Glutamatergic neuron (in vitro differentiated cells): ENCODE measurements around the gene HLX. TPM values are rescaled to one million over a fixed set of nuclear protein-coding genes. Genes with fewer than 3 reads are reported as not detected.

ENCODE experiments used
- DNase-seq: peaks from one replicate; pipeline ENCODE4 v3.0.0; 2022
- H3K27ac Mint-ChIP-seq: one replicate; pipeline ENCODE4 v1.8.0; 2020; ENCODE audit warnings: mild to moderate bottlenecking, mixed read lengths, inconsistent platforms; ENCODE audit not compliant: unreplicated experiment
- H3K27me3 Mint-ChIP-seq: one replicate; pipeline ENCODE4 v1.8.0; 2020; ENCODE audit warnings: mild to moderate bottlenecking, moderate library complexity, mixed read lengths, inconsistent platforms; ENCODE audit not compliant: unreplicated experiment
- H3K36me3 Mint-ChIP-seq: one replicate; pipeline ENCODE4 v1.8.0; 2020; ENCODE audit warnings: mild to moderate bottlenecking, mixed read lengths, inconsistent platforms; ENCODE audit not compliant: unreplicated experiment
- H3K4me1 Mint-ChIP-seq: one replicate; pipeline ENCODE4 v1.8.0; 2020; ENCODE audit warnings: mild to moderate bottlenecking, low read depth, mixed read lengths, inconsistent platforms; ENCODE audit not compliant: unreplicated experiment
- H3K4me3 Mint-ChIP-seq: one replicate; pipeline ENCODE4 v1.8.0; 2020; ENCODE audit warnings: mild to moderate bottlenecking, mixed read lengths, inconsistent platforms; ENCODE audit not compliant: unreplicated experiment
- H3K9me3 Mint-ChIP-seq: one replicate; pipeline ENCODE4 v1.8.0; 2020; ENCODE audit warnings: mild to moderate bottlenecking, moderate library complexity, mixed read lengths, inconsistent platforms; ENCODE audit not compliant: unreplicated experiment
- total RNA-seq: library from RNA; stranded (reverse); fragmentation: NEBNext Ultra II Directional; extraction: Animal tissue kit (Norgen Biotek cat#: 25700); gene quantifications from one replicate; pipeline ENCODE4 v1.2.1, GENCODE V29; 2021; ENCODE audit not compliant: unreplicated experiment
- TF ChIP-seq, protein P1 (sequence below): fragments of 200-600 bp; sonication (generic); IDR thresholded peaks from one replicate; pipeline ENCODE4 v1.5.0; 2021; ENCODE audit not compliant: partially characterized antibody, unreplicated experiment

The HLX gene
- total RNA-seq, 1 donor from 2014 or later: 0.56 TPM

DNA sequence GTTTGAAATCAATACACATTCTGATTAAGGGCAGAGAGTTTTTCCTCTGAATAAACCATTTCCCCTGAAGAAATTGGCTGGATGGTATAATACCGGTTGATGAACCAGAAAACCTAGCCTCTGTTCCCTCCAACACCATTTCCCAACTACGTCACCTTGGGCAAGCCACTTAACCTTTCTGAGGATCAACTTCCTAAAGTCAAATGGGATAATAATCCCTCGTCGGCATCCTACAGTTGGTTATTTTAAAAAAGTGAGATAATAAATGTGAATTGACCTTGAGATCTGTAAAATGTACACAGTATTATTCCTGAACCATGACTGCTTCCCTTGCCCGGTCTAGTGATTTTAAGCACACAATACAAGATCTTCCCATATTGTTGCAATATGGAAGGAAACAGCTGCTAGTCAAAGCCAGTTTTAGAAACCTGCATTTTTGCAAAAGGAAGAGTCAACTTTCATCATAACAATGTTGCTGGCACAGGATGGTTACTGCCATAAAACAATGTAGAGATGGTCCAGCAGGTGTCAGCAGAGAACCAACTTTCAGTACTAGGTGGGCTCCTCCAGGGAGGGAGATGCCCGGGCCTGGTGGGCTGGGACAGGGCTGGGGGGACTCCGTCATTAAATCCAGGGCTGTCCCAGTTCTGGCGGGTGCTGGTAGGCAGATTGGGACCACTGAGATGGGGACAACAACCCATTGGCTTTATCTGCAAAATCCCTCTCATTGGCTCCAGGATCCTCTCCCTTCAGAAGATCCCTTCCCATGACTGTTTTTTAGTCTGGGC lies 5.2 kb upstream of the HLX start:
- Mint-ChIP-seq H3K9me3 (no peaks in the 10 kb centered on the region), H3K4me1 (peaks cover 15% of the 10 kb centered on the region), H3K36me3 (no peaks in the 10 kb centered on the region), H3K27ac (no peak overlapping the region), H3K4me3 (no peak overlapping the region), H3K27me3 (peaks cover 15% of the 10 kb centered on the region)
- TF ChIP-seq, protein P1, sequence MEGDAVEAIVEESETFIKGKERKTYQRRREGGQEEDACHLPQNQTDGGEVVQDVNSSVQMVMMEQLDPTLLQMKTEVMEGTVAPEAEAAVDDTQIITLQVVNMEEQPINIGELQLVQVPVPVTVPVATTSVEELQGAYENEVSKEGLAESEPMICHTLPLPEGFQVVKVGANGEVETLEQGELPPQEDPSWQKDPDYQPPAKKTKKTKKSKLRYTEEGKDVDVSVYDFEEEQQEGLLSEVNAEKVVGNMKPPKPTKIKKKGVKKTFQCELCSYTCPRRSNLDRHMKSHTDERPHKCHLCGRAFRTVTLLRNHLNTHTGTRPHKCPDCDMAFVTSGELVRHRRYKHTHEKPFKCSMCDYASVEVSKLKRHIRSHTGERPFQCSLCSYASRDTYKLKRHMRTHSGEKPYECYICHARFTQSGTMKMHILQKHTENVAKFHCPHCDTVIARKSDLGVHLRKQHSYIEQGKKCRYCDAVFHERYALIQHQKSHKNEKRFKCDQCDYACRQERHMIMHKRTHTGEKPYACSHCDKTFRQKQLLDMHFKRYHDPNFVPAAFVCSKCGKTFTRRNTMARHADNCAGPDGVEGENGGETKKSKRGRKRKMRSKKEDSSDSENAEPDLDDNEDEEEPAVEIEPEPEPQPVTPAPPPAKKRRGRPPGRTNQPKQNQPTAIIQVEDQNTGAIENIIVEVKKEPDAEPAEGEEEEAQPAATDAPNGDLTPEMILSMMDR: peak; percentile 78
- peak; percentile 67 for DNase-seq

DNA sequence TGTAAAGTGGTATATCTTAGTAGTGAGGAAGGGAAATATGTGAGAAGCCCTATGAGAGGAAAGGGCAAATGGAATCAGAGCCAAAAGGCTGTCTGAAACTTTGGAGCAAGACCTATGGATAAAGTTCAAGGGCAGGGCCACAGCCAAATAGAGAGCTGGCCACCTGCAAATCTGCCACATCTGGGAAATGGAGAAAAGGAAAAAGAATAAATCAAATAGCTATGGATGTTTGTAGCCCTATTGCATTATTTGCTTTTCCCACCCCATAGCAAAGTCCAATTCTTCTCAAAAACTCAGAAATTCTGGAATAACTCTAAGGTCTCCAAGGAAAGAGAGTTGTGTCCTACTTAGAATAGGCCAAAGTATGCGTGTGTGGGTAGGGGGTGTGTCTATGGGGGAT lies 4.0 kb upstream of the HLX start:
- TF ChIP-seq, protein P1: no peak
- Mint-ChIP-seq H3K36me3 (no peaks in the 10 kb centered on the region), H3K9me3 (no peaks in the 10 kb centered on the region), H3K4me3 (no peak overlapping the region), H3K27ac (no peak overlapping the region), H3K27me3 (peaks cover 17% of the 10 kb centered on the region), H3K4me1 (peaks cover 15% of the 10 kb centered on the region)
- no peak for DNase-seq

- peaks cover 9% of the 10 kb centered on the region for H3K9me3 Mint-ChIP-seq
- H3K4me1 Mint-ChIP-seq: peaks cover 24% of the 10 kb centered on the region
- H3K27ac Mint-ChIP-seq: no peak overlapping the region
- peaks cover 29% of the 10 kb centered on the region for H3K27me3 Mint-ChIP-seq
- TF ChIP-seq, protein P1: no peak
- peak overlapping the region; percentile 76 for H3K4me3 Mint-ChIP-seq
- H3K36me3 Mint-ChIP-seq: no peaks in the 10 kb centered on the region
- DNase-seq: peak; percentile 63
Measured at GRCh38 chr1:220876511-220877376, 2.5 kb upstream of the HLX start.

- Mint-ChIP-seq H3K36me3 (no peaks in the 10 kb centered on the region), H3K4me3 (peak overlapping the region; percentile 76), H3K27ac (no peak overlapping the region), H3K4me1 (peaks cover 31% of the 10 kb centered on the region), H3K9me3 (peaks cover 9% of the 10 kb centered on the region), H3K27me3 (peaks cover 36% of the 10 kb centered on the region)
- TF ChIP-seq, protein P1: no peak
- DNase-seq: no peak
Measured at GRCh38 chr1:220877377-220878095, 1.7 kb upstream of the HLX start.
